Lower lobe of right lung (tissue), 2 donors: ENCODE measurements around the gene PAPOLA. TPM values are rescaled to one million over a fixed set of nuclear protein-coding genes. Genes with fewer than 3 reads are reported as not detected.

Source experiments
- ATAC-seq, 2 donors: fragments of 200-7000 bp; cut with Tn5 transposase; one replicate each; pipeline ENCODE4 v1.9.1; 2020 to 2022; ENCODE audit warnings: mild to moderate bottlenecking in 2 of 2, moderate library complexity in 2 of 2
- DNase-seq: peaks from one replicate; pipeline ENCODE4 v3.0.0-alpha.2; 2020
- H3K27ac ChIP-seq: fragments of 200-600 bp; one replicate; pipeline ENCODE4 v1.8.0; 2022
- H3K27me3 ChIP-seq: fragments of 200-600 bp; one replicate; pipeline ENCODE4 v1.8.0; 2022; ENCODE audit warnings: low read depth
- H3K36me3 ChIP-seq: fragments of 200-600 bp; one replicate; pipeline ENCODE4 v1.8.0; 2022; ENCODE audit warnings: mild to moderate bottlenecking
- H3K4me1 ChIP-seq: fragments of 200-600 bp; one replicate; pipeline ENCODE4 v1.8.0; 2022
- H3K4me3 ChIP-seq: fragments of 200-600 bp; one replicate; pipeline ENCODE4 v1.8.0; 2022; ENCODE audit warnings: mild to moderate bottlenecking
- H3K9me3 ChIP-seq: fragments of 200-600 bp; one replicate; pipeline ENCODE4 v1.8.0; 2022
- intact Hi-C: fragments of 100-400 bp; cut with DNase I; formaldehyde crosslinking; loops from one replicate; pipeline ENCODE4 v1.11.0; 2022
- total RNA-seq: library from RNA; stranded (reverse); fragmentation: NEBNext Ultra II Directional; extraction: Animal tissue kit (Norgen Biotek cat#: 25700); gene quantifications from one replicate; pipeline ENCODE4 v1.2.1, GENCODE V29; 2021
- TF ChIP-seq, protein P1 (sequence below): fragments of 200-600 bp; IDR thresholded peaks from one replicate; pipeline ENCODE4 v1.8.0; 2022; ENCODE audit warnings: antibody characterized with exemption, mild to moderate bottlenecking
- donor health status: DM: no; HTN: yes; CAD: no; lungs with severe emphysema.

PAPOLA gene
- total RNA-seq, 1 donor from 2014 or later = 190 TPM

DNA sequence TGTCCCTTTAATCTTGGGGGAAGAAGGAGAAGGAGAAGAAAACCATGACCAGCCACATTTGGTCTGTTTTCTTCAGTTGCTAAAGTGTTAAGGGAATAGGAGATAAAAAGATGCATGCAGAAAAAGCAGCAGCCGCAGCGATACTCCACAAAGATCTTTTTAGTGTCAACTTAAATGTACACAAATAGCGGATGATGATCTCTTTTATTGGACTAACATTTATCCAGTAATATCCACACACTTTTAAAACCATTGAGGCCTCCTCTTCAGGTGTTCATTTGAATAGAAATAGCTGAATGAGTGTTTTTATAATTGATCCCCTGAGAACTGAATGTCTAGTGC is 83.5 kb downstream of the PAPOLA start:
- intact Hi-C loops = no loop called here
- peaks cover 28% of the 10 kb centered on the region for H3K27me3 ChIP-seq

DNA sequence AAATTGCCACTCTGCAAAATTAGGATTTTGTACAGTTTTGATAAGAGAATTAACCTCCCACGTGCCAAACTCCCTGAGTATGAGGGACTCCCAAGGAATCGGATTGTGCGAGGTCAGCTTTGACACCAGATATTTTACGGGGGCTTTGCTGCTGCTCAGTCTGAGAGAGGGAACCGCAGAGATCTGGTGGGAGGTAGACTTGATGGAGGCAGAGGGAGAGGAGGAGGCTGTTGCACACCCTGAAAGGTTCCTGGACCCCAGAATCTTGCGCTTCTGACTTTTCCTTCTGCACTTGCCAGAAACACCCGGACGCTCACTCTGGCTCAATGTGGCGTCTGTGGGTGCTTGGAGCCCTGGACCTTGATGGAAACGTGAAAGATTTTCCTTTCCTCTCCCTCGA is 83.9 kb downstream of the PAPOLA start:
- H3K4me3 ChIP-seq = no peak overlapping the region
- peaks cover 28% of the 10 kb centered on the region for H3K27me3 ChIP-seq
- DNase-seq (no peak), ATAC-seq (no peak)
- intact Hi-C loops = no loop called here
- TF ChIP-seq, protein P1, sequence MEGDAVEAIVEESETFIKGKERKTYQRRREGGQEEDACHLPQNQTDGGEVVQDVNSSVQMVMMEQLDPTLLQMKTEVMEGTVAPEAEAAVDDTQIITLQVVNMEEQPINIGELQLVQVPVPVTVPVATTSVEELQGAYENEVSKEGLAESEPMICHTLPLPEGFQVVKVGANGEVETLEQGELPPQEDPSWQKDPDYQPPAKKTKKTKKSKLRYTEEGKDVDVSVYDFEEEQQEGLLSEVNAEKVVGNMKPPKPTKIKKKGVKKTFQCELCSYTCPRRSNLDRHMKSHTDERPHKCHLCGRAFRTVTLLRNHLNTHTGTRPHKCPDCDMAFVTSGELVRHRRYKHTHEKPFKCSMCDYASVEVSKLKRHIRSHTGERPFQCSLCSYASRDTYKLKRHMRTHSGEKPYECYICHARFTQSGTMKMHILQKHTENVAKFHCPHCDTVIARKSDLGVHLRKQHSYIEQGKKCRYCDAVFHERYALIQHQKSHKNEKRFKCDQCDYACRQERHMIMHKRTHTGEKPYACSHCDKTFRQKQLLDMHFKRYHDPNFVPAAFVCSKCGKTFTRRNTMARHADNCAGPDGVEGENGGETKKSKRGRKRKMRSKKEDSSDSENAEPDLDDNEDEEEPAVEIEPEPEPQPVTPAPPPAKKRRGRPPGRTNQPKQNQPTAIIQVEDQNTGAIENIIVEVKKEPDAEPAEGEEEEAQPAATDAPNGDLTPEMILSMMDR = no peak
- no peaks in the 10 kb centered on the region for H3K36me3 ChIP-seq
- peaks cover 11% of the 10 kb centered on the region for H3K4me1 ChIP-seq
- no peaks in the 10 kb centered on the region for H3K9me3 ChIP-seq
- no peak overlapping the region for H3K27ac ChIP-seq

More for the DNA sequence above, 83.5 kb downstream of the PAPOLA start:
- DNase-seq (no peak), ATAC-seq (no peak)
- Histone ChIP-seq H3K36me3 (no peaks in the 10 kb centered on the region), H3K27ac (no peak overlapping the region), H3K4me3 (no peak overlapping the region), H3K9me3 (no peaks in the 10 kb centered on the region), H3K4me1 (peaks cover 11% of the 10 kb centered on the region)
- TF ChIP-seq, protein P1 = no peak

DNA sequence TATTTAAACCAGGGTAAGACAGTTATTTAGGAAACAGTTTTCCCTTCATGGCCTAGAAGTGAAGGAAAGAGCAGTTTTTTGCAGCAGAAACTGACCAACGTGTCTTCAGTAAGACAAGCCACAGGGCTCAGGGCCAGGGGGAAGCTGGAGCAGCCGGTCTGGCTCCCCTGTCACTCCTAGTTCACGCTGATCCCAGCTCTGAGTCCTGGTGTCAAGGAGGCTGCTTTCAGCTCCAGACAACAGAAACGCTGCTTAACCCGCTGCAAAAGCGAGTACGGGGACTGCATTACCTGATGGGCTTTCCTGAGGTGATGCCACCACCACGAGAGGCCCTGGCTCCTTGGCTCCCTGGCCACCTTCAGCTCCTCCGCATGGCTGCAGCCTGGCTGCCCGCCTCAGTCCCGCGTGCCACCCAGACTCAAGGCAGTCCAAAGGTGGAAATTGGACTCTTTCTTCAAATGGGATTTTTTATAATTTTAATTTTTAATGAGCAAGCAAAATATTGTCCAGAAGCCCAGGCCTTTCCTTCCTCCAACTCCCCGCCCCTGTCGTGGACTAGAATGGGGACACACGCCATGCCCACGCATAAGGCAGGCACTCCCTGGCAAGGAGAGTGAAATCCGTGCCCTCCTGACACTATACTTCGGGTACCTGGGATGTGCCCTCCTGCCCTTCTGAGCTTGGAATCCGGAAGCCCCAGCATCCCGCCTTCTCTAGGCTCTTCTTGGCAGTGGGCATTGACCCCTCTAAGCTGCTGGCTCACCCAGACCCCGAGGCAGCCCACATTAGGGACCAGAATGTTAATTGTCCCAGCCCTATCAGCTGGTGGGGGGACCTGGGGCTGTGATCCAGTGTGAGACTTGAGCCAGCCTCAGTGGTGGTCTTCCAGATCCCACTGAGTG is 85.0 kb downstream of the PAPOLA start:
- H3K4me1 ChIP-seq = peaks cover 11% of the 10 kb centered on the region
- peaks cover 34% of the 10 kb centered on the region for H3K27me3 ChIP-seq
- no peak for ATAC-seq

DNA sequence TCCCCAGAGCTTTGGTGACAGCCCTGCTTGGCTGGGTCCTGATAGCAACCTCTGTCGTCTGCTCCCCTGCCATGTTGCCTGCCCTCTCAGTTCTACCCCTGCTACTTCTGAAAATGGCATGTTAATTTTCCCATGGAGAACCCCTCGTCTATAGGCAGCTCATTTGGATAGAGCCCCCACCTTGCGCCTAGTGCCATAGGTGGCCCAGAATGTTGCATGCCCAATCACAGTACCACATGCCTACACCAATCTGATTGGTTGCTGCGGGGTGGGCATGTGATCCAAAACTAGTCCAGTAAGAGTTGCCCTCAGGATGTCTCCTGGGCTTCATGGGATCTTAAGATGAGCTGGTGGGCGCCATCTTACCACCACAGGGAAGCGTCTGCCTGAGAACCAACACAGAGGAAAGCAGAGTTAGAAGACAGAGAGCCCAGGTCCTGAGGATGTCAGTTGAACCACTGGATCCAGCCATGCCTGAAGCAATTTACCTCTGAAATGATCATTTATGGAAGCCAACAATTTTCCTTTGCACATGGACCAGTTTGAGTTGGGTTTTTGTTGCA is 85.7 kb downstream of the PAPOLA start:
- H3K27me3 ChIP-seq = peaks cover 41% of the 10 kb centered on the region

More for the DNA sequence above, 85.0 kb downstream of the PAPOLA start:
- no peak for DNase-seq
- intact Hi-C loops = no loop called here
- H3K36me3 ChIP-seq = no peaks in the 10 kb centered on the region
- no peak overlapping the region for H3K27ac ChIP-seq
- no peaks in the 10 kb centered on the region for H3K9me3 ChIP-seq
- TF ChIP-seq, protein P1 = no peak
- H3K4me3 ChIP-seq = no peak overlapping the region

DNA sequence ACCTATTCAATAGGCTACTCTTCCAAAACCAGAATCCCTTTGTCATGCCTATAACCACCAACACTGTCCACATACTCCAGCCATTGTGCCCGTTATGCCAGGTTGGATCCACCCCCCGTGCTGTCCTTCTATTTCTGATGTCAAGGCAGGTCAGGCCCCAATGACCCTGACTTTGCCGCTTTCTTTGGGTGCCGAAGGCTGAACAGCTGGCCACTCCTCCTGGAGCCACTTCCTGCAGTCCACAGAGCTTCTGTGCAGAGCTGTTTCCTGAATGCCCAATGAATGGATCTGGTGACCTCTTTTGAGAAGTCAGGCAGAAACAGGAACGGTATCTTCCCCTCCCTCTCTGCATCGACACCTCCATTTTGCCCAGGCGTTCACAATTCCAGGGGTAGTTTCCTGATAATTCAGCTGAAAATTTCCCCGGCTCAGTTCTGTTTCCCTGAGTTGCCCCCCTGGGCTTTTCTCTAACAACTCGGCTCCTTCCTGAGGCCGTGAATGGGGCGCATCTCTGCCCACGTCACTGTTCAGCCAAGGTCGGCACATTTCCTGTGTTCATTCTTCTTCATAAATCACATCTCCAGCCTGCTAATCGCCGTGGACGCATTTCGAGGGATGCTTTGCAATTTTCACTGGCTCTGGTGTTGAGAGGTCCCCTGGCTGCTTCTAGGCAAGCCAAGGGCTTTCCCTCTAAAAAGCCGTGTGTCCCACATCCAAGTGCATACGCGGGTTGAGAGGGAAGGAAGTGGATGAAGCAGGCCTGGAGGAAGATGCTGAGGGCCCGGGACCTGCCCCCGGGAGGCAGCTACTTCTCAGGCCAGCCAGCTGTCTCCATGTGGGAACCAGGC is 86.5 kb downstream of the PAPOLA start:
- TF ChIP-seq, protein P1 = no peak
- no peak overlapping the region for H3K4me3 ChIP-seq
- peaks cover 48% of the 10 kb centered on the region for H3K27me3 ChIP-seq

More for the DNA sequence above, 85.7 kb downstream of the PAPOLA start:
- no peaks in the 10 kb centered on the region for H3K36me3 ChIP-seq
- H3K4me1 ChIP-seq = peaks cover 19% of the 10 kb centered on the region
- ATAC-seq (no peak), DNase-seq (no peak)
- intact Hi-C loops = no loop called here
- H3K4me3 ChIP-seq = no peak overlapping the region
- H3K27ac ChIP-seq = no peak overlapping the region
- no peaks in the 10 kb centered on the region for H3K9me3 ChIP-seq
- TF ChIP-seq, protein P1 = no peak

More for the DNA sequence above, 86.5 kb downstream of the PAPOLA start:
- ATAC-seq (no peak), DNase-seq (no peak)
- Histone ChIP-seq H3K36me3 (no peaks in the 10 kb centered on the region), H3K9me3 (no peaks in the 10 kb centered on the region), H3K27ac (no peak overlapping the region), H3K4me1 (peaks cover 20% of the 10 kb centered on the region)
- intact Hi-C loops = no loop called here
